GM21723 (cell line): ENCODE measurements around the gene MNAT1.

Experiments
- ATAC-seq: cut with Tn5 transposase; IDR thresholded peaks from one replicate; pipeline ENCODE4 v1.9.1; 2021; ENCODE audit warnings: mild to moderate bottlenecking, moderate library complexity; ENCODE audit not compliant: unreplicated experiment

MNAT1 gene

DNA sequence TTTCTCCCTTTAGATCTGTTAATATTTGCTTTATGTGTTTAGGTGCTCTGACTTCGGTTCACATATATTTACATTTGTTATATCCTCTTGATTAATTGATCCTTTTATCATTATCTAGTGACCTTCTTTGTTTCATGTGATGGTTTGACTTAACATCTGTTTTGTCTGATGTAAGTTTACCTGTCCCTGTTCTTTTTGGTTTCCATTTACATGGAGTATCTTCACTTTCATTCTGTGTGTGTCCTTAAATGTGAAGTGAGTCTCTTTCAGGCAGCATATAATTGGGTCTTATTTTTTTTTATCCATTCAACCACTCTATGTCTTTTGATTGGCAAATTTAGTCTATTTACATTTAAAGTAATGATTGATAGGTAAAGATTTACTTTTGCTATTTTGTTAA lies 222.1 kb downstream of the MNAT1 start:
- no peak for ATAC-seq

GRCh38 chr14:60958146-60958545 lies 223.6 kb downstream of the MNAT1 start:
- ATAC-seq = no peak

- no peak for ATAC-seq
Observed at GRCh38 chr14:60963761-60964160, 229.2 kb downstream of the MNAT1 start.

GRCh38 chr14:60964904-60965303 lies 230.3 kb downstream of the MNAT1 start:
- no peak for ATAC-seq

DNA sequence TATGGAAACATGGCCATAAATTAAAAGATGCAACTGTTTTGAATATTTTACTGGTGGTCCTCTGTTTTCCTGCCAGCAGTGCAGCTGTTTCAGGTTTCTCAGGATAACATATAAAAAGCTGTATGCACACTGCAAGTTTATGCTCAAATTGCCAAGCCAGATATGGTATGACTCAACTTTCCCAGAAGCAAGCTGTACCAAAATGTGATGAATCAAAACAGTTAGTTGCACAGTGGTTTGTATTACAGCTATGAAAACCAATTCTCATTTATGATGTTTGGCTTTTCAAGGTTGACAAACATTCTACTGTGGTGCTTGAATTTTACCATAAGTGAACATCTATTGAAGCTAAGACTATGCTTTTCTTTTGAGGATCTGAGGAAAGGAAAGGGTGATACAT lies 230.8 kb downstream of the MNAT1 start:
- ATAC-seq = no peak

DNA sequence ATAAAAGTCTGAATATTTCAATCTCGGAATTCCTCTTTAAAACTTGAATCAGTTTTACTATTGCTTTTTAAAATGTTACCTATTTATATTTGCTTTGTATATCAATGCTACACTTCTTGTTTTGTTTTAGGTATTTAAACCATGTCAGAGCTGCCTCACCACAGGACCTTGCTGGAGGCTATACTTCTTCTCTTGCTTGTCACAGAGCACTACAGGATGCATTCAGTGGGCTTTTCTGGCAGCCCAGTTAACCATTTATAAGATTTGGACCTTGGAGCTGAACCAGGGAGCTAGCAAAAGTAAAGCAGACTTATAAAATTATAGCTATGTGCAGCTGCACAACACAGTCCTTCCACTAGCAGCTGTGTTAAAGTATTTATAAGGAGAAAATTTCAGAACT lies 233.5 kb downstream of the MNAT1 start:
- ATAC-seq = no peak

DNA sequence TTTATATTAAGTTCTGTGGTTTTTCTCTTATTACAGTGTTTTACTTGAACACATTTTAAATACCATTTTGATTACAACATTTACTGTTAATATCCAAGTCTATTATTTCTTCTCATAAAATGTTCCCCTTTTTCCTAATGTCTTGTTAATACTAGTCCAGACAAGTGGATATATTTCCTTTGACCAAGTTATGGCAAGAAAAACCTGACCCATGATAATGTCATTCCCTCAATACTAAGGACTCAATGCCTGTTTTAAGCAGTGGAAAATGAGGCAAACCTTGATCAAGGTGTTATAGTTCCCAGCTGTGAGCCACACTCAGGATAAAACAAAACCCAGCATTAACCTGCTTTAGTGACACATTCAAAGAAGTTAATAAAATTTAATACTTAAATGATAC lies 234.1 kb downstream of the MNAT1 start:
- no peak for ATAC-seq

- no peak for ATAC-seq
Observed at GRCh38 chr14:60970146-60970545, 235.6 kb downstream of the MNAT1 start.

DNA sequence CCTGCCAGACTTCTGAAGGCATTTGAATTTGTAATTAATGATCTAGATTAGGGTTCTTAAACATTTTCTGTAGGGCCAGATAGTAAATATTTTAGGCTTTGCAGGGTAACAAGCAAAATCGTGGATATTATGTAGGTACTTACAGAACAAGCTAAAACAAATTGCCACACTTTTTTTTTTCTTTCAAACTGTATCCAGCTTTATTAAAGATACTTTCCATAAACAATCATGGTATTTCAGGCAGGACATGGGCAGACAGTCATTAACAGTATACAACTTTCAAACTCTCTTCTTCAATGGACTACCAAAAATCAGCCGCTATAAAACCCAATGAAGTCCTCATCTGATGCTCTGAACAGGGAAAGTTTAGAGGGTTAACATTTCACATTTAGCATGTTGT lies 236.7 kb downstream of the MNAT1 start:
- no peak for ATAC-seq

- ATAC-seq = no peak
Observed at GRCh38 chr14:60972295-60972694, 237.7 kb downstream of the MNAT1 start.

GRCh38 chr14:60973070-60973469 lies 238.5 kb downstream of the MNAT1 start:
- ATAC-seq = no peak

DNA sequence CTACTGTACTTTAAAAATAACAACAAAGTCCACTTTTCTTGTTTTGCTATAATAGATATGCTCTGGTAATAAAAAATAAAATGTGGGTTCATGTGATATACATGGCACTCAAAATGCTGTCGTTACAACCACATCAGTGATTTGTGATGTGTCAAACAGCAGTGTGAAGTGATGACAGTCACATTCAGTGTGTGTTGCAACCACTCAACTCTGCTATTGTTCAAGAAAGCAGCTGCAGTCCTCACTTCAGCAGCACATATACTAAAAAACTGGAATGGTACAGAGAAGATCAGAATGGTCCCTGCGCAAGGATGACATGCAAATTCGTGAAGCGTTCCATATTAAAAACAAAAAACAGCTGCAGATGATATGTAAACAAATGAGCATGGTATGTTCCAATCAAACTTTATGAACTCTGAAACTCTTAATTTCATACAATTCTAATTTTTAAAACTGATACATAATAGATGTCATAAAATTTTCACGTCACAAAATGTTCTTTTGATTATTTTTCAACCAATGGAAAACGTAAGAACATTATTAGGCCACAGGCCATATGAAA lies 239.6 kb downstream of the MNAT1 start:
- ATAC-seq = no peak

DNA sequence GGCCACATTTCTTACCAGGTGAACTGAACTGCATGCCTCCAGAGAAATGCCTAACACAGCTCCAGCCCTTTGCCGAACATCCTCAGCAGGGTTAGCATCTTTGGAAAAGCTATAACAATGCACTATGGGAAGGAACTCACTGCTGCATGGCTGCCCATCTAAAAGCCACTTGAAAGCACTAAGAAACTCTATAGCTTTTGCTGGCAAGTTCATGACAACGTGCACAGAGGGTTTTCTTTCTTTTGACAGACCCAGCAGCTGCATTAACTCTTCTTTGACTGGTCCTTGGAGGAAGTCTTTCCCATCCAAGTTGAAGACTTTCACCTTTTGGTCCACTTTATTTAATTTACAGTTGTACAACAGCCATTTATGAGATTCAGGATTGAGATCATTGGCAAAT lies 241.0 kb downstream of the MNAT1 start:
- no peak for ATAC-seq

- no peak for ATAC-seq
Observed at GRCh38 chr14:60977847-60978246, 243.3 kb downstream of the MNAT1 start.

DNA sequence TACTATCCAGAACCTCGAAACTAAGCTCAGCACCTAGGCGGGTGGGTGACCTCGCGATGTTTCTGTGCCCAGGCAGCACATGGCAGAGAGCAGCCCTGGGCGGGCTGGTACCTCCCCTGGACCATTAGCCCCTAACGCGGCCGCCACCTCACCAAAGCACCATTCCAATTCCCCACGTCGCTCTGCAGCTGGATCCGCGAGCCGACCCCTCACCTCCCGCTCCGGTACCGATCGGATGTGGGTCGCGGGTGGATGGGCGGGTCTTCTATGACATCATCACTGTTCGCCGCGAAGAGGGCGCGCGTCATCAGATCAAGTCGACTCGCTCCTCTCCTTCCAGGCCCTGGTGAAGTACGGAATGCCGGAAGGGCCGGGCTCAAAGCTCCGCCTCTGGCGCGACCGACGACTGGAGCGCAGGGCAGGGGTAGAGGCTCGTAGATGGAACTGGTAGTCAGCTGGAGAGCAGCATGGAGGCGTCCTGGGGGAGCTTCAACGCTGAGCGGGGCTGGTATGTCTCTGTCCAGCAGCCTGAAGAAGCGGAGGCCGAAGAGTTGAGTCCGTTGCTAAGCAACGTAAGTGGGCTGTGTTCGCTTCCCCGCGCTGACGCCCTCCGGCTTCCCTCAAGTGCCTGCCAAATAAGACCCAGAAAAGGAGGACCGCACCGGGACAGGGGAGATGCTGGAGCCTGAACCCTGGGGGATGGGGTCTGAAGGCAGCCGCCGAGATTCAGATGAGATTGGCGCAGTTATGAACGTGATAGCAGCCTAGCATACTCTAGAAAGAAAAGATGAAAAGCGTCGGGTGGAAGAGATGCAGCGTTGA lies 246.5 kb downstream of the MNAT1 start, which contains the start of the genes SLC38A6 and TRMT5:
TSS of gene SLC38A6 (plus strand) at position 435 of the 822 bp plus-strand sequence. CDS start at position 468, 33 bp downstream.
TSS of gene TRMT5 (minus strand) at position 269 of the 822 bp plus-strand sequence. CDS start at position 163, 106 bp downstream.
- ATAC-seq = peak; percentile 89

DNA sequence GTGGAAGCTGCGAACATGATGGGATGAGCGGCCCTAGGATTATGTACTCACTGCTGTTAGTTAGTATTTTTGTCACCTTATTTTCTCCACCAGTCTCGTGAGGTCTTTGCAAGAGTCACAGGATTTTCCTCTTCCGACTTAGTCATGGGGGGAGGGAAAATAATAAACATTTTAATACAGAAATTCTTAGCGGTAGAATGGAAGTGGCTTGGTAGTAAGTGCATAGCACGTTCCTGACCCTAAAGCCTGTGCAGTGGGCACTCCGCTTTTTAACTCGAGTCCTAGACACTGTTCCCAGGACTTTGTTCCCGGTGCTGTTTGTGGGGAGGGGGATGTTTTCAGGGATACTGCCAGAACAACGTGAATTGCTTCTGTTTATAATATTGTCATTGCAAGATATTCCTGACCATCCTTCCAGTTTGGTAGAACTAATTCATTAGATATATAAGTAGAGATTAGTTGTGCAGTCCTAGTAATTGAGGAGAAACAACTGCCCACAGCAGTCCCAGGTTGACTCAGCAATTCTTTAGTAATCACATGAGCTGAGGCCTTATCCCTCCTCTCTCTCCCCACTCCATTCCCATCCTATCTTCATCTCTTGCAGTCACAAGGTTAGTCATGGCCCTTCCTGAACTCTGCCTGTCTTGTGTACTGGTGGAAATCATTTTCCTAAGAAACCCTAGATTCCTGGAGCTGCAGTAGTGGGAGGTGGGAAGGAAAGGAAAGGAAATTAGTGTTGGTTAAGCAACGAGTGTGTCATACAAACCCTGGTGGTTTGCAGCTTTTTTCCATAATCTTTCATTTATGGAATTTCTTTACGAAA lies 247.3 kb downstream of the MNAT1 start:
- no peak for ATAC-seq

- ATAC-seq = no peak
Observed at GRCh38 chr14:60984196-60984595, 249.6 kb downstream of the MNAT1 start.

DNA sequence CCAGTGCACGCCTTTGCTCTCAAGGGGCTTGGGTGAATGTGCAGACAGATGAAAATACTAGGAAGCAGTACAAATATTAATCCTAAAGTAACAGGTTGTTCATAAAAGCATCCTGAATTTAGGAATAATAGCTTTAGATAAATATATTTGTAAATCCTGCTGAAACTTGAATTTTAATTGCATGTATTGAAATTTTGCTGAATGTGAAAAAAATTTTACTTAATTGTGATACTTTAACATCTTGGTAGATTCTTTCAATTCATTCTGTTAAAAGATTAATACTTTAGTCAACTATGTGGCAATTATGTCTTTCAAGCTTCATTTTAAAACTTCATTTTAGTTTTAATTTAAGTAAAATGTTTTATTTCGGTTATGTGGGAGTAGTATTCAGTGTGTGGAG lies 251.9 kb downstream of the MNAT1 start:
- no peak for ATAC-seq

DNA sequence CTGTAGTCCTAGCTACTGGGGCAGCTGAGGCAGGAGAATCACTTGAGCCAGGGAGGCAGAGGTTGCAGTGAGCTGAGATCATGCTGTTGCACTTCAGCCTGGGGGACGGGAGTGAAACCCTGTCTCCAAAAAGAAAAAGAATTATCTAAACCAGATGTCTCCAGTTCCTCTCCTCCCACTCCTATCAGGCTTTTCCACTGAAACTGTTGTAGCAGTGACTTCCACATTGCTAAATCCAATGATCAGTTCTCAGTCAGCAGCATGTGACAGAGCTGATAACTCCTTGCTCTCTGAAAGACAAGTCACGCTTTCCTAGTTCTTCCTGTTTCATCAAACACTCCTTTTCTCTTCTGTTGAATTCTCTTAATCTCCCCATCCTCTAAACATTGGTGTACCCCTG lies 255.0 kb downstream of the MNAT1 start:
- ATAC-seq = no peak

- no peak for ATAC-seq
Observed at GRCh38 chr14:60998617-60999016, 264.1 kb downstream of the MNAT1 start.

GRCh38 chr14:60999536-60999935 lies 265.0 kb downstream of the MNAT1 start:
- no peak for ATAC-seq

GRCh38 chr14:61003571-61003970 lies 269.0 kb downstream of the MNAT1 start:
- ATAC-seq = no peak
